GM20000 (cell line): Measurements from ENCODE around the gene PARP3.
A peak's percentile ranks its signal among the peaks of the same experiment; 100 is the strongest.
"Not testable (repeated sequence)": the region's sequence is repeated elsewhere in the genome, so short reads cannot be mapped to it uniquely, and the experiment has no call there.

ENCODE experiments used
- DNase-seq: peaks from one replicate; pipeline ENCODE4 v3.0.0; 2012; ENCODE audit warnings: low spot score
- TF ChIP-seq, protein P1 (sequence below): IDR thresholded peaks from 2 replicates; pipeline ENCODE4 v1.5.1; 2012; ENCODE audit warnings: mild to moderate bottlenecking, control low read depth; ENCODE audit errors: extremely low read depth, missing control alignments

Gene PARP3

GRCh38 chr3:51908026-51908425, 34.1 kb upstream of the PARP3 start:
- TF ChIP-seq, protein P1, sequence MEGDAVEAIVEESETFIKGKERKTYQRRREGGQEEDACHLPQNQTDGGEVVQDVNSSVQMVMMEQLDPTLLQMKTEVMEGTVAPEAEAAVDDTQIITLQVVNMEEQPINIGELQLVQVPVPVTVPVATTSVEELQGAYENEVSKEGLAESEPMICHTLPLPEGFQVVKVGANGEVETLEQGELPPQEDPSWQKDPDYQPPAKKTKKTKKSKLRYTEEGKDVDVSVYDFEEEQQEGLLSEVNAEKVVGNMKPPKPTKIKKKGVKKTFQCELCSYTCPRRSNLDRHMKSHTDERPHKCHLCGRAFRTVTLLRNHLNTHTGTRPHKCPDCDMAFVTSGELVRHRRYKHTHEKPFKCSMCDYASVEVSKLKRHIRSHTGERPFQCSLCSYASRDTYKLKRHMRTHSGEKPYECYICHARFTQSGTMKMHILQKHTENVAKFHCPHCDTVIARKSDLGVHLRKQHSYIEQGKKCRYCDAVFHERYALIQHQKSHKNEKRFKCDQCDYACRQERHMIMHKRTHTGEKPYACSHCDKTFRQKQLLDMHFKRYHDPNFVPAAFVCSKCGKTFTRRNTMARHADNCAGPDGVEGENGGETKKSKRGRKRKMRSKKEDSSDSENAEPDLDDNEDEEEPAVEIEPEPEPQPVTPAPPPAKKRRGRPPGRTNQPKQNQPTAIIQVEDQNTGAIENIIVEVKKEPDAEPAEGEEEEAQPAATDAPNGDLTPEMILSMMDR, result no peak

DNA sequence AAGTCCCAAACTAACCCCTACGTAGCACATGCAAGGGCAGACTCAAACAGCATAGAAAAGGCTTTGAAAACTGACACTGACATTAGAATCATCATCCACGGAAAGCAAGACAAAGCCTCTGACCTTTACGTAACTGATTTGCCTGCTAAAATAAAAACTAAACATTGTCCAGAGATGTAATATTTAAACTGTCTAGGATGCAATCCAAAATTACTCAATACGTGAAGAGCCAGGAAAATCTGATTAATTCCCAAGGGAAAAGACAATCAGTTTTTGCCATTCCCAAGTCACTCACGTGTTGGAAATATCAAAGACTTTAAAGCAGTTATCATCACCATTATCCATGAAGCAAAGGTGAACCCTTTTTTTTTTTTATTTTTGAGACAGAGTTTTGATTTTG, 25.7 kb upstream of the PARP3 start:
- DNase-seq, result no peak
- TF ChIP-seq, protein P1, result no peak

More at GRCh38 chr3:51908026-51908425, 34.1 kb upstream of the PARP3 start:
- DNase-seq, result no peak

- TF ChIP-seq, protein P1, result no peak
- DNase-seq, result no peak
Measured at GRCh38 chr3:51921081-51921578, 21.0 kb upstream of the PARP3 start.

GRCh38 chr3:51927061-51927977, 14.8 kb upstream of the PARP3 start:
- TF ChIP-seq, protein P1, result no peak

DNA sequence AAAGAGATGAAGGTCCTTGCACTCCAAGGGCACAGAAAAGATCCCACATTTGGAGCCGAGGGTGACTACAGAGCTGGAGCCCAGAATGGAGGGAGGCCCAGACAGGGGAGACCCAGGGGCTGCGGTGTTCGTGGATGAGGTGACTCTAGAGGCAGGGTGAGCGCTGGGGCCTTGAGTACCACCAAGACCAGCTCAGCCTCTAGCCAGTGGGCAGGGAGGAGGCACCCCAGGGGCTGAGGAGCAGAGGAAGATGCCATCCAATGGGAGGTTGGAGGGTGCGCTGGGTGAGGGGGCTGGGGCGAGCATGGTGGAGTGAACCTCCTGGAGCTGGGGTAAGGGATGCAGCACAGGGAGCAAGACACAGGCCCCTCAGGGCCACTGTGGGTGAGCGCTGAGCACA, 13.7 kb upstream of the PARP3 start:
- no peak for DNase-seq
- TF ChIP-seq, protein P1, result no peak

More at GRCh38 chr3:51927061-51927977, 14.8 kb upstream of the PARP3 start:
- no peak for DNase-seq

GRCh38 chr3:51928981-51929380, 13.2 kb upstream of the PARP3 start:
- DNase-seq, result not testable (repeated sequence)

DNA sequence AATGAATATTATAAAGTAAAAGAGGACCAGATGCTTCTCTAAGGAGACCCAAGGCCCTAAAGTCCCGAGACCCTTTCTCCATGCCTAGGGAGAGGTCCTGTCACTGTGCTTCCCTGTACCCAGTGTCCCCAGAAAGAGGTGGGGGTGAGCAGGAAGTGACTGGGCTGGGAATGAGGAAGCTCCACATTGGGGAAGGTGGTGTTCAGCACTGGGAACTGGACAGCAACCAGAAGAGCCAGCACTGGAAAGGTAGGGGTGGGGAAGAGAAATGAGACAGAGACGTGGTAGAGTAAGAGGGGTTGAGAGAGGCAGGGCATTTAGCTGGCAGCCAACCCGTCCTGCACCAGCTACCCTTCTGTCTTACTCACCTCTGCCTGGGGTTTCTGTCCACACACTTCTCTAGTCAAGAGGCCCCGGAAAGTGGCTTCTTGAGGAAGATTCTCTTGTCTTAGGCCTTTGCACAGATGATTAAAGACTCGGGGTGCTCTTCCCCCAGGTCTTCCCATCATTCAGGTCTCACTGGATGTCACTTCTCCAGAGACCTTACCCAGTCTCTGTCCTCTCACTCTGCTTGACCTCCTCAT, 12.7 kb upstream of the PARP3 start:
- DNase-seq, result peak; percentile 8
- TF ChIP-seq, protein P1, result no peak
